WTC11 (cell line): Measurements from ENCODE around the gene RGL1. TPM values are rescaled to one million over a fixed set of nuclear protein-coding genes. Genes with fewer than 3 reads are reported as not detected.

ENCODE experiments used
- ATAC-seq: fragments of 200-7000 bp; cut with Tn5 transposase; 2 replicates; pipeline ENCODE4 v1.10.0; 2021; ENCODE audit warnings: mild to moderate bottlenecking, moderate library complexity
- CTCF ChIA-PET: fragments of 300-600 bp; sonication (Branson Sonifier 250); formaldehyde crosslinking; loops from one replicate; lab custom pipeline; 2021; ENCODE audit warnings: antibody characterized with exemption; lab: Charles Lee
- POLR2A ChIA-PET: fragments of 350-600 bp; sonication (Branson Sonifier 250); formaldehyde crosslinking; loops from one replicate; lab custom pipeline; 2021; ENCODE audit warnings: antibody characterized with exemption; lab: Charles Lee
- DNase-seq: peaks from one replicate; pipeline ENCODE4 v3.0.0; 2021; ENCODE audit warnings: low spot score
- H3K27ac Mint-ChIP-seq: 2 replicates; pipeline ENCODE4 v1.8.0; 2021; ENCODE audit warnings: mixed read lengths
- H3K27me3 Mint-ChIP-seq: 2 replicates; pipeline ENCODE4 v1.8.0; 2021; ENCODE audit warnings: low read depth, mild to moderate bottlenecking, moderate library complexity, mixed read lengths
- H3K36me3 Mint-ChIP-seq: 2 replicates; pipeline ENCODE4 v1.8.0; 2021; ENCODE audit warnings: mixed read lengths
- H3K4me1 Mint-ChIP-seq: 2 replicates; pipeline ENCODE4 v1.8.0; 2022; ENCODE audit warnings: mixed read lengths
- H3K4me3 Mint-ChIP-seq: 2 replicates; pipeline ENCODE4 v1.8.0; 2021; ENCODE audit warnings: mild to moderate bottlenecking, moderate library complexity, mixed read lengths
- H3K9me3 Mint-ChIP-seq: 2 replicates; pipeline ENCODE4 v1.8.0; 2021; ENCODE audit warnings: mixed read lengths
- ATF6 ChIP-seq: sonication (generic); formaldehyde crosslinking; IDR thresholded peaks from 2 replicates; pipeline ENCODE4 v1.8.1; 2023; ENCODE audit warnings: mild to moderate bottlenecking, missing genetic modification reagents
- CDX4 ChIP-seq: fragments of 250-450 bp; sonication (Bioruptor Pico); IDR thresholded peaks from 2 replicates; pipeline ENCODE4 v1.9.0; 2021; ENCODE audit warnings: moderate library complexity, mild to moderate bottlenecking, inconsistent platforms, borderline replicate concordance
- E2F4 ChIP-seq: sonication (generic); formaldehyde crosslinking; IDR thresholded peaks from 2 replicates; pipeline ENCODE4 v1.8.1; 2022; ENCODE audit warnings: low read depth, mild to moderate bottlenecking, moderate library complexity, missing genetic modification reagents, borderline replicate concordance
- ELF4 ChIP-seq: sonication (generic); formaldehyde crosslinking; IDR thresholded peaks from 2 replicates; pipeline ENCODE4 v1.8.1; 2022; ENCODE audit warnings: low read depth, mild to moderate bottlenecking, moderate library complexity, missing genetic modification reagents
- ERG ChIP-seq: fragments of 250-450 bp; sonication (Bioruptor Pico); IDR thresholded peaks from 2 replicates; pipeline ENCODE4 v1.8.0; 2021; ENCODE audit warnings: mild to moderate bottlenecking
- FOXJ3 ChIP-seq: sonication (generic); formaldehyde crosslinking; IDR thresholded peaks from 2 replicates; pipeline ENCODE4 v1.9.0; 2021; ENCODE audit warnings: missing genetic modification reagents, mild to moderate bottlenecking, borderline replicate concordance
- HMGA2 ChIP-seq: fragments of 250-450 bp; sonication (Bioruptor Pico); IDR thresholded peaks from 2 replicates; pipeline ENCODE4 v1.4.0; 2021; ENCODE audit warnings: mild to moderate bottlenecking, moderate library complexity
- MXD4 ChIP-seq: fragments of 250-450 bp; sonication (Bioruptor Pico); IDR thresholded peaks from 2 replicates; pipeline ENCODE4 v1.8.0; 2021; ENCODE audit warnings: mild to moderate bottlenecking, moderate library complexity, borderline replicate concordance
- NFATC4 ChIP-seq: fragments of 250-450 bp; sonication (Bioruptor Pico); IDR thresholded peaks from 2 replicates; pipeline ENCODE4 v1.9.0; 2021; ENCODE audit warnings: mild to moderate bottlenecking
- NR1H2 ChIP-seq: sonication (generic); formaldehyde crosslinking; IDR thresholded peaks from 2 replicates; pipeline ENCODE4 v1.9.0; 2021; ENCODE audit warnings: mild to moderate bottlenecking, moderate library complexity, missing genetic modification reagents
- PREB ChIP-seq: sonication (generic); formaldehyde crosslinking; IDR thresholded peaks from 2 replicates; pipeline ENCODE4 v1.8.1; 2022; ENCODE audit warnings: mild to moderate bottlenecking, missing genetic modification reagents, moderate library complexity, borderline replicate concordance
- RELA ChIP-seq: sonication (generic); formaldehyde crosslinking; IDR thresholded peaks from 2 replicates; pipeline ENCODE4 v1.8.1; 2022; ENCODE audit warnings: missing genetic modification reagents, mild to moderate bottlenecking, borderline replicate concordance
- SOX15 ChIP-seq: fragments of 250-450 bp; sonication (Bioruptor Pico); IDR thresholded peaks from 2 replicates; pipeline ENCODE4 v1.9.0; 2021; ENCODE audit warnings: mild to moderate bottlenecking
- TCF7 ChIP-seq: sonication (generic); formaldehyde crosslinking; IDR thresholded peaks from 2 replicates; pipeline ENCODE4 v1.8.0; 2022; ENCODE audit warnings: mild to moderate bottlenecking, low read depth, missing genetic modification reagents, moderate library complexity
- TP53 ChIP-seq: sonication (generic); formaldehyde crosslinking; IDR thresholded peaks from 2 replicates; pipeline ENCODE4 v1.8.1; 2023; ENCODE audit warnings: mild to moderate bottlenecking, missing genetic modification reagents
- ZNF281 ChIP-seq: sonication (generic); formaldehyde crosslinking; IDR thresholded peaks from 2 replicates; pipeline ENCODE4 v1.8.0; 2023; ENCODE audit warnings: mild to moderate bottlenecking, missing genetic modification reagents
- ZNF423 ChIP-seq: fragments of 250-450 bp; sonication (Bioruptor Pico); IDR thresholded peaks from 2 replicates; pipeline ENCODE4 v2.1.2; 2022; ENCODE audit warnings: mild to moderate bottlenecking, moderate library complexity
- ZNF425 ChIP-seq: fragments of 250-450 bp; sonication (Bioruptor Pico); conservative IDR thresholded peaks from 2 replicates; pipeline ENCODE4 v1.9.0; 2021; ENCODE audit warnings: mild to moderate bottlenecking
- ZNF532 ChIP-seq: fragments of 250-450 bp; sonication (Bioruptor Pico); IDR thresholded peaks from 2 replicates; pipeline ENCODE4 v1.9.0; 2021; ENCODE audit warnings: mild to moderate bottlenecking, borderline replicate concordance
- total RNA-seq: library from RNA; stranded (reverse); gene quantifications from 3 replicates; pipeline ENCODE4 v1.2.3, GENCODE V29; 2021

RGL1 gene
- total RNA-seq, 1 experiment from 2014 or later = 1.5 TPM

GRCh38 chr1:183783342-183783741, 21.6 kb upstream of the RGL1 start (continued):
- TF ChIP-seq TP53 (CRISPR knock-in tag) (no peak), SOX15 (CRISPR knock-in tag) (no peak), NFATC4 (CRISPR knock-in tag) (no peak), TCF7 (CRISPR knock-in tag) (no peak), NR1H2 (CRISPR knock-in tag) (no peak), ZNF532 (no peak)

- no peak overlapping the region for H3K4me3 Mint-ChIP-seq
- no peaks in the 10 kb centered on the region for H3K9me3 Mint-ChIP-seq
- DNase-seq = no peak
- ChIA-PET POLR2A (no interaction called here), CTCF (interaction anchor here (0.5 kb wide), 1 partner anchor 149 kb away, joined by 3 read pairs; no protein-coding TSS in a partner anchor)
- no peak overlapping the region for H3K27ac Mint-ChIP-seq
- no peaks in the 10 kb centered on the region for H3K27me3 Mint-ChIP-seq
- H3K36me3 Mint-ChIP-seq = no peaks in the 10 kb centered on the region
- H3K4me1 Mint-ChIP-seq = peaks cover 15% of the 10 kb centered on the region
- ATAC-seq = no peak
- no peak for TF ChIP-seq ERG (CRISPR knock-in tag)
- TF ChIP-seq HMGA2 = no peak
- no peak for TF ChIP-seq PREB (CRISPR knock-in tag)
- TF ChIP-seq ZNF423 = no peak
- no peak for TF ChIP-seq ELF4 (CRISPR knock-in tag)
- TF ChIP-seq ZNF281 (CRISPR knock-in tag) = no peak
- TF ChIP-seq MXD4 = no peak
- no peak for TF ChIP-seq E2F4
- TF ChIP-seq TP53 (CRISPR knock-in tag) = no peak
- TF ChIP-seq FOXJ3 (CRISPR knock-in tag) = no peak
- no peak for TF ChIP-seq RELA
- TF ChIP-seq ATF6 (CRISPR knock-in tag) = no peak
- no peak for TF ChIP-seq CDX4 (CRISPR knock-in tag)
- TF ChIP-seq ZNF425 (CRISPR knock-in tag) = no peak
Observed at GRCh38 chr1:183783767-183784637, 20.9 kb upstream of the RGL1 start.
